GM19035 (cell line): ENCODE measurements around the gene ECHDC3.

Source experiments
- ATAC-seq: cut with Tn5 transposase; IDR thresholded peaks from one replicate; pipeline ENCODE4 v1.9.1; 2021; ENCODE audit not compliant: unreplicated experiment

ECHDC3 gene

GRCh38 chr10:11808808-11809207, 66.6 kb downstream of the ECHDC3 start:
- no peak for ATAC-seq

- no peak for ATAC-seq
Observed at GRCh38 chr10:11810313-11810766, 68.2 kb downstream of the ECHDC3 start.

- no peak for ATAC-seq
Observed at GRCh38 chr10:11810973-11811372, 68.8 kb downstream of the ECHDC3 start.

- ATAC-seq, result no peak
Observed at GRCh38 chr10:11813177-11813576, 71.0 kb downstream of the ECHDC3 start.
